ENCODE data around the gene FAM89A. TPM values are rescaled to one million over a fixed set of nuclear protein-coding genes. Genes with fewer than 3 reads are reported as not detected.
"Not testable (repeated sequence)": the region's sequence is repeated elsewhere in the genome, so short reads cannot be mapped to it uniquely, and the experiment has no call there.

The FAM89A gene
- total RNA-seq, 1 donor from 2014 or later = 11.8 TPM

- TF ChIP-seq, protein P1, sequence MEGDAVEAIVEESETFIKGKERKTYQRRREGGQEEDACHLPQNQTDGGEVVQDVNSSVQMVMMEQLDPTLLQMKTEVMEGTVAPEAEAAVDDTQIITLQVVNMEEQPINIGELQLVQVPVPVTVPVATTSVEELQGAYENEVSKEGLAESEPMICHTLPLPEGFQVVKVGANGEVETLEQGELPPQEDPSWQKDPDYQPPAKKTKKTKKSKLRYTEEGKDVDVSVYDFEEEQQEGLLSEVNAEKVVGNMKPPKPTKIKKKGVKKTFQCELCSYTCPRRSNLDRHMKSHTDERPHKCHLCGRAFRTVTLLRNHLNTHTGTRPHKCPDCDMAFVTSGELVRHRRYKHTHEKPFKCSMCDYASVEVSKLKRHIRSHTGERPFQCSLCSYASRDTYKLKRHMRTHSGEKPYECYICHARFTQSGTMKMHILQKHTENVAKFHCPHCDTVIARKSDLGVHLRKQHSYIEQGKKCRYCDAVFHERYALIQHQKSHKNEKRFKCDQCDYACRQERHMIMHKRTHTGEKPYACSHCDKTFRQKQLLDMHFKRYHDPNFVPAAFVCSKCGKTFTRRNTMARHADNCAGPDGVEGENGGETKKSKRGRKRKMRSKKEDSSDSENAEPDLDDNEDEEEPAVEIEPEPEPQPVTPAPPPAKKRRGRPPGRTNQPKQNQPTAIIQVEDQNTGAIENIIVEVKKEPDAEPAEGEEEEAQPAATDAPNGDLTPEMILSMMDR (IDR thresholded peaks at IDR 0.05; ENCODE audit: unreplicated experiment) = no peak
- no peak for DNase-seq (ENCODE audit: low spot score in 2 of 2, unreplicated experiment in 2 of 2)
- H3K36me3 Mint-ChIP-seq = peaks cover 7% of the 10 kb centered on the region
- H3K4me1 Mint-ChIP-seq = no peaks in the 10 kb centered on the region
- H3K27ac Mint-ChIP-seq = no peak overlapping the region
- H3K9me3 Mint-ChIP-seq = no peaks in the 10 kb centered on the region
- H3K27me3 Mint-ChIP-seq (ENCODE audit: low read depth) = no peaks in the 10 kb centered on the region
- H3K4me3 Mint-ChIP-seq = no peak overlapping the region
Observed at GRCh38 chr1:231026576-231026975, 13.5 kb downstream of the FAM89A start.

DNA sequence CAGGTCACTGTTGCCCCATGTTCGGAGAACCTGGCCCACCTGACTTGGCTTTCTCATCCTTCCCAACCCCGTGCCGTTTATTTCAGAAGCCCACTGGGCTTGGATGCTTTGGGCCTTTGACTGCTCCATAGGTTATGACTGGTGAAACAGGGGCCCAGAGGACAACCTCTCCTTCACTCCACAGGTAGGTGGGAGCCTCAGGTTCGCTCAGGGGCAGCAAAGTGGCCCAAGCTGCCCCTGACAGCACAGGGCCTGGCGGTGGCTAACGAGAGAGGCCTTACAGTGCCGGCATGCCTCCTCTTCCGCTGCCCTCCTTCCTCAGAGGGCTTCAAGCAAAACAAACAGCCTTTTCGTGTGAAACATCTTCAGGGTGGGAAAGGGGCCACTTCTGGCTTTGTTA, 16.9 kb downstream of the FAM89A start:
- Mint-ChIP-seq H3K36me3 (peaks cover 17% of the 10 kb centered on the region), H3K4me1 (no peaks in the 10 kb centered on the region), H3K27me3 (ENCODE audit: low read depth) (no peaks in the 10 kb centered on the region), H3K9me3 (no peaks in the 10 kb centered on the region), H3K27ac (no peak overlapping the region), H3K4me3 (no peak overlapping the region)
- TF ChIP-seq, protein P1 (IDR thresholded peaks at IDR 0.05; ENCODE audit: unreplicated experiment) = no peak
- DNase-seq (ENCODE audit: low spot score in 2 of 2, unreplicated experiment in 2 of 2) = no peak

- H3K4me3 Mint-ChIP-seq; H3K27me3 Mint-ChIP-seq (ENCODE audit: low read depth); H3K27ac Mint-ChIP-seq; DNase-seq (ENCODE audit: low spot score in 2 of 2, unreplicated experiment in 2 of 2); H3K4me1 Mint-ChIP-seq; H3K9me3 Mint-ChIP-seq: not testable (repeated sequence)
- H3K36me3 Mint-ChIP-seq = peaks cover 20% of the 10 kb centered on the region
Observed at GRCh38 chr1:231022543-231022942, 17.5 kb downstream of the FAM89A start.

- Mint-ChIP-seq H3K27me3 (ENCODE audit: low read depth) (no peaks in the 10 kb centered on the region), H3K27ac (no peak overlapping the region), H3K36me3 (peaks cover 20% of the 10 kb centered on the region), H3K9me3 (no peaks in the 10 kb centered on the region), H3K4me1 (no peaks in the 10 kb centered on the region), H3K4me3 (no peak overlapping the region)
- no peak for DNase-seq (ENCODE audit: low spot score in 2 of 2, unreplicated experiment in 2 of 2)
- TF ChIP-seq, protein P1 (IDR thresholded peaks at IDR 0.05; ENCODE audit: unreplicated experiment) = no peak
Observed at GRCh38 chr1:231021540-231022031, 18.5 kb downstream of the FAM89A start.

GRCh38 chr1:231020816-231021215, 19.2 kb downstream of the FAM89A start:
- H3K4me1 Mint-ChIP-seq = no peaks in the 10 kb centered on the region
- H3K36me3 Mint-ChIP-seq = peaks cover 20% of the 10 kb centered on the region
- no peak overlapping the region for H3K27ac Mint-ChIP-seq
- no peak for DNase-seq (ENCODE audit: low spot score in 2 of 2, unreplicated experiment in 2 of 2)
- TF ChIP-seq, protein P1 (IDR thresholded peaks at IDR 0.05; ENCODE audit: unreplicated experiment) = no peak
- no peaks in the 10 kb centered on the region for H3K9me3 Mint-ChIP-seq
- H3K4me3 Mint-ChIP-seq = no peak overlapping the region
- no peaks in the 10 kb centered on the region for H3K27me3 Mint-ChIP-seq (ENCODE audit: low read depth)

- DNase-seq (ENCODE audit: low spot score in 2 of 2, unreplicated experiment in 2 of 2) = no peak
- Mint-ChIP-seq H3K9me3 (no peaks in the 10 kb centered on the region), H3K4me3 (no peak overlapping the region), H3K36me3 (peaks cover 20% of the 10 kb centered on the region), H3K4me1 (no peaks in the 10 kb centered on the region), H3K27ac (no peak overlapping the region), H3K27me3 (ENCODE audit: low read depth) (no peaks in the 10 kb centered on the region)
- TF ChIP-seq, protein P1 (IDR thresholded peaks at IDR 0.05; ENCODE audit: unreplicated experiment) = no peak
Observed at GRCh38 chr1:231020139-231020601, 19.9 kb downstream of the FAM89A start.

All from mesothelial cell of epicardium (in vitro differentiated cells).